ENCODE data around the gene IL1R1. TPM values are rescaled to one million over a fixed set of nuclear protein-coding genes. Genes with fewer than 3 reads are reported as not detected.
"Not testable (repeated sequence)": the region's sequence is repeated elsewhere in the genome, so short reads cannot be mapped to it uniquely, and the experiment has no call there.

IL1R1 gene
- total and polyA plus RNA-seq, 2 donors: 34.9 to 72.7 TPM

- WGBS: 33% methylated on average over 5 of the region's 5 CpGs
- DNase-seq (ENCODE audit: extremely low spot score): no peak
- Histone ChIP-seq H3K4me3 (ENCODE audit: low read depth, low read length) (peak overlapping the region; percentile 5), H3K27ac (ENCODE audit: low read depth) (no peak overlapping the region), H3K4me1 (ENCODE audit: insufficient read depth) (no peaks in the 10 kb centered on the region), H3K36me3 (ENCODE audit: insufficient read depth) (no peaks in the 10 kb centered on the region)
Measured at GRCh38 chr2:102106133-102106556, 36.4 kb upstream of the IL1R1 start.

- WGBS: 92% methylated on average over 6 of the region's 6 CpGs
- not testable (repeated sequence) for H3K4me1 ChIP-seq (ENCODE audit: insufficient read depth); H3K27ac ChIP-seq (ENCODE audit: low read depth); H3K4me3 ChIP-seq (ENCODE audit: low read depth, low read length); H3K36me3 ChIP-seq (ENCODE audit: insufficient read depth); DNase-seq (ENCODE audit: extremely low spot score)
Measured at GRCh38 chr2:102106813-102107740, 35.5 kb upstream of the IL1R1 start.

GRCh38 chr2:102107741-102108070 lies 34.8 kb upstream of the IL1R1 start:
- 86% methylated on average over 3 of the region's 3 CpGs for whole genome bisulfite sequencing

DNA sequence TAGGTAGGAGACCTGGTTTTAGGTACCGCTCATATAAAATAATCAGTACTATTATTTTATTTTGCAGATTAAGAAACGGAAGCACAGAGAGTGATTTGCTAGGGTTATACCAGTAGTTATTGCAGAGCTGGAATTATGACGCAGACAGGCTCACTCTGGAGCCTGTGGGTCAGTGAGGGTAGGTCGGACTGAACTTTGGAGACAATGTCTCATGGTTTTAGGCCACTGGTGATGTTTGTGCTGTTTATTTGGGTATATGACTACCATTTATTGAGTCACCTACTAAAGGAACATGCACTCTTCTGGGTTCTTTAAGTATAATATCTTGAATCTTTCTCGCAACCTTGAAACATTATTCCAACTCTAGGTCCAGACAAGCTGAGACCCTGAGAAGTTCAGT lies 33.5 kb upstream of the IL1R1 start:
- 95% methylated on average over 5 of the region's 5 CpGs for WGBS
- no peaks in the 10 kb centered on the region for H3K4me1 ChIP-seq (ENCODE audit: insufficient read depth)
- H3K36me3 ChIP-seq (ENCODE audit: insufficient read depth): no peaks in the 10 kb centered on the region
- no peak overlapping the region for H3K4me3 ChIP-seq (ENCODE audit: low read depth, low read length)
- no peak for DNase-seq (ENCODE audit: extremely low spot score)
- no peak overlapping the region for H3K27ac ChIP-seq (ENCODE audit: low read depth)

More at GRCh38 chr2:102107741-102108070, 34.8 kb upstream of the IL1R1 start:
- no peak overlapping the region for H3K4me3 ChIP-seq (ENCODE audit: low read depth, low read length)
- DNase-seq (ENCODE audit: extremely low spot score): no peak
- H3K27ac ChIP-seq (ENCODE audit: low read depth): no peak overlapping the region
- H3K36me3 ChIP-seq (ENCODE audit: insufficient read depth): no peaks in the 10 kb centered on the region
- H3K4me1 ChIP-seq (ENCODE audit: insufficient read depth): no peaks in the 10 kb centered on the region

- no peak for DNase-seq (ENCODE audit: extremely low spot score)
- Histone ChIP-seq H3K27ac (ENCODE audit: low read depth) (no peak overlapping the region), H3K36me3 (ENCODE audit: insufficient read depth) (no peaks in the 10 kb centered on the region), H3K4me1 (ENCODE audit: insufficient read depth) (no peaks in the 10 kb centered on the region), H3K4me3 (ENCODE audit: low read depth, low read length) (no peak overlapping the region)
- WGBS: 83% methylated on average over 5 of the region's 5 CpGs
Measured at GRCh38 chr2:102110171-102110570, 32.4 kb upstream of the IL1R1 start.

DNA sequence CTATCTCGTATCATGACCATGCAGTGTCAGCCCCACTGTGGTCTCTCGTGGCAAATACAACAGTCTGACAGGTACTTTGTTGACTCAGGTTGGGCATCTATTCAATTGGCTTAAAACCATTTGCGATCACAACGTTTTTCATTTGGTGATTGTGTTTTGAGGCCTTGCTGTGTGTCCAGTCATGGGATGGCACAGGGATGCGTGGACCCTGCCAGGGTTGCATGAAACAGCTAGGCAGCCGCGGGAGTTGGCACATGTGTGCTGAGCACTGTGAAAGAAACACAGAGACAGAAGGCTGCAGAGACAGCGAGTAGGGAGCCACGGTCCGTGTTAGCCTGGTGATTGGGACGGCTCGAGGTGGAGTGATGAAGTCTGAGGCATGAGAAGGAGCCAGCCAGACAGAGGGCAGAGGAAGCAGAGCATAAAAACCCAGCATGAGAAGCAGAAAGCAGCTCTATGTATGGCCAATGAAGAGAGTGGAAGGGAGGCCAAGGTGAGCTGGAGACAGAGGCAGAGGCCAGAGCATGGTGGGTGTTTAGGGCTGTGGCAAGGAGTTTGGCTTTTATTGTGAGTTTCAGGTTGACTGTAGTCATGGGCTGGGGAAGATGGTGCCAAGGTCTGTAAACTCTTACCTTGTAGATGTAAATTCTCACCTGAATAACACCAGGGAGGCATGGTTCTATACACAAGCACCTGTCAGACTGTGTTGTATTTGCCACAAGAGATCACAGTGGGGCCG lies 31.8 kb upstream of the IL1R1 start:
- Histone ChIP-seq H3K4me3 (ENCODE audit: low read depth, low read length) (no peak overlapping the region), H3K36me3 (ENCODE audit: insufficient read depth) (no peaks in the 10 kb centered on the region), H3K4me1 (ENCODE audit: insufficient read depth) (peaks cover 1% of the 10 kb centered on the region), H3K27ac (ENCODE audit: low read depth) (no peak overlapping the region)
- DNase-seq (ENCODE audit: extremely low spot score): no peak
- WGBS: 90% methylated on average over 13 of the region's 13 CpGs

DNA sequence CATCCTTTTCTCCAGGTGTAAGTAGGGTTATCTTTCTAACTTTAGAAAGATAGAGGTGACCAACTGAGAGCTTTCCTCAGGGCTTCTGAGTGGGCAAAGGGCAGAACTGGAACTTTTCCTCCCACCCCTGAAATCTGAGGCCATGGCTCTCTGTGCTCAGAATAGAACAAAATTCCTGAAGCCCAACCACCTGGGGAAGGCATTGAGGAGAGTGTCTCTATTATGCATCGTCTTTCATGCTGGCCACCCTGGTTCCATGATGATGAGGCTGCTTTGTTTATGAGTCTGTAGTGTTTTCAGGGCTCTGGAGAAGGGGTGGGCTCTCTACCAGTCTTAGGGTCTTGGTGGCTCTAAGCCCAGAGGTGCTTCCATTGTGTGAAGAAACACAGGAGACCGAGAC lies 30.7 kb upstream of the IL1R1 start:
- no peak overlapping the region for H3K4me3 ChIP-seq (ENCODE audit: low read depth, low read length)
- WGBS: 71% methylated on average over 2 of the region's 2 CpGs
- DNase-seq (ENCODE audit: extremely low spot score): no peak
- no peaks in the 10 kb centered on the region for H3K36me3 ChIP-seq (ENCODE audit: insufficient read depth)
- no peak overlapping the region for H3K27ac ChIP-seq (ENCODE audit: low read depth)
- H3K4me1 ChIP-seq (ENCODE audit: insufficient read depth): peaks cover 1% of the 10 kb centered on the region

DNA sequence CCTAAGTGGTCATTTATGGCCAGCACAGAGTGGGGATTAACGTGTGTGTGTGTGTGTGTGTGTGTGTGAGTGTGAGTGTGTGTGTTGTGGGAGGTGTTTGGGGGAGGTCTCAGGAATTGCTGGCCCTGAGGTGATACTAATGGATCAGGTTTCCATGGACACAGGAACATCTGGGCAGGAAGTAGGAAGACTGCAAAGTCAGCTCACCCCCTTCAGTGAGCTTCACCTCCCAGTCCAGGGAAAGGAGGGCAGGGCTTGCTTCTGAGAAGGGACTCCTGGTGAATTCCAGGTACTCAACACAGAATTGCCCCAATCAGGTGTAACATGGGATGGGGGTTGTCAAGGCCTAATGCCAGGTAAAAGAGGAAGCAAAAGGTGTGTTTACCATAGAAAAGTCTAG lies 30.3 kb upstream of the IL1R1 start:
- no peak overlapping the region for H3K4me3 ChIP-seq (ENCODE audit: low read depth, low read length)
- no peak for DNase-seq (ENCODE audit: extremely low spot score)
- no peak overlapping the region for H3K27ac ChIP-seq (ENCODE audit: low read depth)
- 54% methylated on average over 1 of the region's 1 CpG for WGBS
- peaks cover 1% of the 10 kb centered on the region for H3K4me1 ChIP-seq (ENCODE audit: insufficient read depth)
- H3K36me3 ChIP-seq (ENCODE audit: insufficient read depth): no peaks in the 10 kb centered on the region

DNA sequence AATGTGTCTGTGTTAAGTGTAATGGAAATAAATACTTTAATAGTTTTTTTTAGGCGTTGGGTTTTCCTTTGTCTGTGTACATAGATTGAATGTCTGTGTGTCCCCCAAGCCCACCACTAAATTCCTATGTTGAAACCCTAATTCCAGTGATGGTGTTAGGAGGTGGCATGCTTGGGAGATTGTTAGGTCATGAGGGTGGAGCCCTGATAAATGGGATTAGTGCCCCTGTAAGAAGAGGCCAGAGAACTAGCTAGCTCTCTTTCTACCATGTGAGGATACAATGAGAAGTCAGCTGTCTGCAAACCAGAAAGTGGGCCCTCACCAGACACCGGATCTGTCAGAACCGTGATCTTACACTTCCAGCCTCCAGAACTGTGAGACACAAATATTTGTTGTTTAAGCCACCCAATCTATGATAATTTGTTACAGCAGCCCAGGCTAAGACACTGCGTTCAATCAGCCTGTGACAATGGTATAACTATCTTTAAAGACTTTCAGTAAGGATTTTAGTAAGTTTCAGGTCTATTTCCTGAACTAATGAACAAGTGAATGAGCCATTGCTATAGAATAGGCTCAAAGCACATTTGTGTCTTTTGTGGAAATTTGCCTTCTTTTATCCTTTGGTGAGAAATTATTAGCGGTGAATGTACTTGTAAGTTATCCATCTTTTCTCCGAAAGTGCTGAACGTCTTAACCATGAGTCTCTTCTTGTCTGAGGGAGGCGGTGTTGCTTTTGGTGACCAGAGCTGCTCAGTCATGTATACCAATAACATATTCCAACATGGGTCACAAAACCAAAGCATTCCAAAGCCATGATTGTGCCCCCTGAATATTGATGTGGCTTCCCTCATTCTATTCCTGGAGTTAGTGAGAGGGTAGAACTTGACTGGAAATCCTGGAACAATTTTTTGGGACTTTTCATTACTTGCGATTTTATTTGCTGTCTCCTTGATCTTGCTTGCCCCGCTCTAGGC lies 29.6 kb upstream of the IL1R1 start:
- peaks cover 1% of the 10 kb centered on the region for H3K4me1 ChIP-seq (ENCODE audit: insufficient read depth)

GRCh38 chr2:102114290-102114721 lies 28.2 kb upstream of the IL1R1 start:
- peaks cover 3% of the 10 kb centered on the region for H3K4me1 ChIP-seq (ENCODE audit: insufficient read depth)
- H3K36me3 ChIP-seq (ENCODE audit: insufficient read depth): no peaks in the 10 kb centered on the region
- WGBS: 75% methylated on average over 6 of the region's 6 CpGs
- no peak overlapping the region for H3K4me3 ChIP-seq (ENCODE audit: low read depth, low read length)
- H3K27ac ChIP-seq (ENCODE audit: low read depth): no peak overlapping the region
- DNase-seq (ENCODE audit: extremely low spot score): no peak

More for the DNA sequence above, 29.6 kb upstream of the IL1R1 start:
- DNase-seq (ENCODE audit: extremely low spot score): no peak
- WGBS: 98% methylated on average over 10 of the region's 10 CpGs
- Histone ChIP-seq H3K4me3 (ENCODE audit: low read depth, low read length) (no peak overlapping the region), H3K36me3 (ENCODE audit: insufficient read depth) (no peaks in the 10 kb centered on the region), H3K27ac (ENCODE audit: low read depth) (no peak overlapping the region)

- H3K4me1 ChIP-seq (ENCODE audit: insufficient read depth): peaks cover 3% of the 10 kb centered on the region
- no peak for DNase-seq (ENCODE audit: extremely low spot score)
- WGBS: 72% methylated on average over 5 of the region's 5 CpGs
- no peak overlapping the region for H3K4me3 ChIP-seq (ENCODE audit: low read depth, low read length)
- H3K27ac ChIP-seq (ENCODE audit: low read depth): no peak overlapping the region
- no peaks in the 10 kb centered on the region for H3K36me3 ChIP-seq (ENCODE audit: insufficient read depth)
Measured at GRCh38 chr2:102114851-102115497, 27.6 kb upstream of the IL1R1 start.

DNA sequence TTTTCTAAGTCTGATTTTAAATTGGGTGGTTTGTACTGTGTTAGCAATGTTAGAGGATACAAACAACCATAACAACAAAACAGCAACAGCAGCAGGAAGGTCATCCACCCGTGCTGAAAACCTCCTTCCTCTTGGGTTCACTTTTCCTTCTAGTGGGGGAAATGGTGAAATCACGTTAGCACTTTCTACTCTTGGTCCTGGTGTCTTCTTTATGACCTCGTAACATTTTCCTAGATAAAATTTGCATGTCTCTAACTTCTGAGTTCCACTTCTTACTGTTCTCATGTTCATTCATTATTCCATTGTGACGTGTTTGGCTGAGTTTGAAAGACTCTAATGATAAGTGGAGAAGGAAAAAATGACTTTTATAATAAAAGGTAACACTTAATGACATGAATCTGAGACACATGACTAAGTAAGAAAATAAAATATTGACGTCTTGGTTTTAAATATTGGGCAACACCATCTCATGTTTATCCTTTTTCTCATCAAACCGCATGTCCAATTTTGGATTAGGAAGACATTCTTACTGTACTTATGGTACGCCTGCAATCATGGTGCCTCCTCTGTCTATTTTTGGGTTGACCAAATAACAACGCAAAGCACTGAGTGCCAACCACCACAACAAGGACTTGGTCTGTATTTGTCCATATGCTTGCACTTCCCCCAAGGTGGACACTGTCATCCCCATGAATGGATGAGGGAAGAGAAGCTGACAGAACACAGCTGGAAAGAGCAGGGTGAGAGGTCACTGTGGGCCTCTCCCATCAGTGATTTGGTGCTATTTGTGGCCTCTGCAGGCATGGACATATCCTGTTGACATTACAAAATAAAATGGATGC lies 25.7 kb upstream of the IL1R1 start:
- H3K4me1 ChIP-seq (ENCODE audit: insufficient read depth): peaks cover 3% of the 10 kb centered on the region
- H3K36me3 ChIP-seq (ENCODE audit: insufficient read depth): no peaks in the 10 kb centered on the region
- DNase-seq (ENCODE audit: extremely low spot score): no peak
- WGBS: 64% methylated on average over 8 of the region's 8 CpGs
- H3K4me3 ChIP-seq (ENCODE audit: low read depth, low read length): no peak overlapping the region
- no peak overlapping the region for H3K27ac ChIP-seq (ENCODE audit: low read depth)

All from urinary bladder (tissue), 4 donors.